AG09309 (cell line): Measurements from ENCODE around the gene KLHL41.
"Not testable (repeated sequence)": the region's sequence is repeated elsewhere in the genome, so short reads cannot be mapped to it uniquely, and the experiment has no call there.

ENCODE experiments used
- DNase-seq: peaks from one replicate; pipeline ENCODE4 v3.0.0-alpha.2; 2010; ENCODE audit warnings: low read depth
- H3K4me3 ChIP-seq: 2 replicates; pipeline ENCODE4 v1.5.1; 2011; ENCODE audit warnings: mild to moderate bottlenecking, low read depth, low read length, moderate library complexity; ENCODE audit not compliant: control insufficient read depth
- CTCF ChIP-seq: IDR thresholded peaks from 2 replicates; pipeline ENCODE4 v1.5.1; 2011; ENCODE audit warnings: mild to moderate bottlenecking, low read depth, low read length, inconsistent platforms; ENCODE audit not compliant: insufficient read depth, control insufficient read depth; ENCODE audit errors: missing control alignments

The KLHL41 gene

DNA sequence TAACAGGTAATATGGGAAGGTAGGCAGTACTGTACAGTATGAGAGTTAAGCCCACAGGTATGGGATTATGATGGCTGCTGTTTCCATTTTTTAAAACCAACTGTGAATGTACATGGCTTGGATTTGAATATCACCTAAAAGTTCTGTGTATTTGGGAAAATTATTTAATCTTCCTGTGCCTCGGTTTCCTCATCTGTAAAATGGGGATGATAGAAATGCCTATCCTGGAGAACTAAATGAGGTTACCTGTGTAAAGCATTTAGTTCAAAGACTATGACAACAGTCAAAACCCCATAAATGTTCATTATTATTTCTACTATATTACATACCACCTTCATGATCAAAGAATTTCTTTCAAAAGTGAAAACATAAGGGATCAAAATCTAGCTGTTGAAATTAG is 3.6 kb downstream of the KLHL41 start:
- no peak overlapping the region for H3K4me3 ChIP-seq
- no peak for DNase-seq
- TF ChIP-seq CTCF, result no peak

DNA sequence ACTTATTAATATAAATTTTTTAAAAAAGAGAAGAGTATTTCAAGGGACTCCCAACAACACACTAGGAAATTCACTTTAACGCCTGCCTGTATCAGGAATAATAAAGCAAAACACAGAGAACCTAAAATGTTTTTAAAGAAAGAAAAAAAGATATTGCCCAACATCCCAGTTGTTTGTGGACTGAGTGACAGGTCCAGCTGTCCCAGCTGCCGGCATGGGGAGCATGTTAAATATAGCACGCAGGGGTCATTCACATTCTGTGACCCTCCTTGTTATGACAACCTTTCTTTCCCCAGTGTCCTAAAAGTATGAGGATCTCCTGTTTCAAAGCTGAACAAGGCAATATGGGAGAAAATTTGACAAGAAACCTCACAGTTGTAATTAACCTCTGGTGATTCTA is 4.4 kb downstream of the KLHL41 start:
- DNase-seq, result no peak
- no peak overlapping the region for H3K4me3 ChIP-seq
- TF ChIP-seq CTCF, result no peak

GRCh38 chr2:169514758-169515157 is 5.3 kb downstream of the KLHL41 start:
- not testable (repeated sequence) for DNase-seq, H3K4me3 ChIP-seq

DNA sequence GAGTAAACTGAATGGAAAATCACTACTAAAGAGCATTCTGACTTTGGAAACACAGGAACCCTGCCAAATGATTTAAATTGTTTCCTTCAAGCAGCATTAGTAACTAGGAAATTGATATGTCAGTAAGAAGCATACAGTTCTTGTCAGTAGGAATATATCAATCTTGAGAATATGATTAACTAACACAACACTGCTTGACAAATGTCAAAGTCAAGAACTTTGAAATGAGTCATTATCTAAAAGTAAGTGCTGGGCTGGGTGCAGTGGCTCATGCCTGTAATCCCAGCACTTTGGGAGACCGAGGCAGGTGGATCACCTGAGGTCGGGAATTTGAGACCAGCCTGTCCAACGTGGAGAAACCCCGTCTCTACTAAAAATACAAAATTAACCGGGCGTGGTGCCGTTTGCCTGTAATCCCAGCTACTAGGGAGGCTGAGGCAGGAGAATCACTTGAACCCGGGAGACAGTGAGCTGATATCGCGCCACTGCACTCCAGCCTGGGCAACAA is 7.0 kb downstream of the KLHL41 start:
- H3K4me3 ChIP-seq, DNase-seq: not testable (repeated sequence)

DNA sequence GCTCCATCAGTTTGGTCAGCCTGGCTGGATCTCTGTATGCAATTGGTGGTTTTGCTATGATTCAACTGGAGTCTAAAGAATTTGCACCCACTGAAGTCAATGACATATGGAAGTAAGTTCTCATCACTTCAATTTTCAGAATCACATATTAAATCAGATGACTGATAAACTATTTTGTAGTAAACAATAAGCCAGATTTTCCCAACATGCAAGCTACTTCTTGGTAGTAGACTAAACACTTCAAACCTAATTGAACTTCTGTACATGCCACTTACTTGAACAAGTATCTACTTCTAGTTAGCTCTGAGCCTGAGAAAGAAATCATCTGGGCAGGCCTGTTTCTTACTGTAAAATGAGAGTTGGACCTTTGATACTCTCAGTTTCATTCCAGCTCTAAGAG is 11.4 kb downstream of the KLHL41 start:
- H3K4me3 ChIP-seq, result no peak overlapping the region
- TF ChIP-seq CTCF, result no peak
- DNase-seq, result no peak

- no peak for TF ChIP-seq CTCF
- no peak for DNase-seq
- H3K4me3 ChIP-seq, result no peak overlapping the region
Observed at GRCh38 chr2:169523681-169524080, 14.2 kb downstream of the KLHL41 start.

- TF ChIP-seq CTCF, result no peak
- no peak overlapping the region for H3K4me3 ChIP-seq
- DNase-seq, result no peak
Observed at GRCh38 chr2:169525434-169525833, 15.9 kb downstream of the KLHL41 start.

DNA sequence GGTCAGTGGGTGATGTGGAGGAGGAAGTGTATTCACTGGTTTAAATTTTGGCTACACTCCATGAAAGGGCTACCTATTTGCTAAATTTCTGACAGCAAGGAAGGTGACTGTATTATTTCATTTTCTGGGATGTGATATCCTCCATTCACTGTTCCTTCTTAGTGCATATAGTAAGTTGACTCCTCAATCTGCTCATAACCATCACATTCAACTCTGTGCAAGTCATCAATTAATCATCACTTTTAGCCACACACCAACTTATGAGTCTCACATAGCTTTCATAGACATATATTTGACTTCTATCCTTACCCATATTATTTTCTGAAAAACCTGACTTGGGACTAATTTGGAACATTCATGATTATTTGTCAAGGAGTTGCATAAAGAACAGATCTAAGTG is 16.9 kb downstream of the KLHL41 start:
- H3K4me3 ChIP-seq, result no peak overlapping the region
- no peak for DNase-seq
- TF ChIP-seq CTCF, result no peak
